NCI-H1436 treated with DMSO at 0.1 percent for 48 hours (cell line): ENCODE data around the gene NEB.
"Not testable (repeated sequence)": the region's sequence is repeated elsewhere in the genome, so short reads cannot be mapped to it uniquely, and the experiment has no call there.

Experiments used
- DNase-seq: peaks from one replicate; lab custom pipeline; 2025; lab: John Stamatoyannopoulos, UW

NEB gene

GRCh38 chr2:151649966-151650365 lies 84.3 kb downstream of the NEB start:
- DNase-seq: no peak

GRCh38 chr2:151649400-151649799 lies 84.9 kb downstream of the NEB start:
- no peak for DNase-seq

- DNase-seq: not testable (repeated sequence)
Measured at GRCh38 chr2:151646512-151646911, 87.8 kb downstream of the NEB start.

- DNase-seq: no peak
Measured at GRCh38 chr2:151644580-151644979, 89.7 kb downstream of the NEB start.

GRCh38 chr2:151641895-151642294 lies 92.4 kb downstream of the NEB start:
- not testable (repeated sequence) for DNase-seq

GRCh38 chr2:151640087-151640486 lies 94.2 kb downstream of the NEB start:
- no peak for DNase-seq

- DNase-seq: no peak
Measured at GRCh38 chr2:151638990-151639389, 95.3 kb downstream of the NEB start.

GRCh38 chr2:151638191-151638933 lies 95.9 kb downstream of the NEB start:
- no peak for DNase-seq

GRCh38 chr2:151637271-151637781 lies 97.0 kb downstream of the NEB start:
- no peak for DNase-seq

- no peak for DNase-seq
Measured at GRCh38 chr2:151634736-151635467, 99.4 kb downstream of the NEB start.

GRCh38 chr2:151632993-151633565 lies 101.2 kb downstream of the NEB start:
- no peak for DNase-seq

- no peak for DNase-seq
Measured at GRCh38 chr2:151630372-151630771, 103.9 kb downstream of the NEB start.

- no peak for DNase-seq
Measured at GRCh38 chr2:151627353-151627752, 106.9 kb downstream of the NEB start.

GRCh38 chr2:151624271-151624670 lies 110.0 kb downstream of the NEB start:
- DNase-seq: no peak

GRCh38 chr2:151623631-151624030 lies 110.6 kb downstream of the NEB start:
- DNase-seq: no peak

GRCh38 chr2:151620761-151621160 lies 113.5 kb downstream of the NEB start:
- DNase-seq: no peak

GRCh38 chr2:151619337-151619989 lies 114.8 kb downstream of the NEB start:
- no peak for DNase-seq

- no peak for DNase-seq
Measured at GRCh38 chr2:151616760-151617339, 117.4 kb downstream of the NEB start.

GRCh38 chr2:151614606-151615306 lies 119.5 kb downstream of the NEB start:
- no peak for DNase-seq

- DNase-seq: no peak
Measured at GRCh38 chr2:151614159-151614558, 120.1 kb downstream of the NEB start.

GRCh38 chr2:151611351-151611750 lies 122.9 kb downstream of the NEB start:
- DNase-seq: no peak
